Keratinocyte (primary cell): ENCODE measurements around the gene RPS16. TPM values are rescaled to one million over a fixed set of nuclear protein-coding genes. Genes with fewer than 3 reads are reported as not detected.

Experiments
- DNase-seq: peaks from one replicate; pipeline ENCODE4 v3.0.0-alpha.2; 2011; ENCODE audit warnings: low read depth, missing footprints, low spot score
- FAIRE-seq: peaks from 2 replicates; lab custom pipeline; 2011; peaks lifted over from hg19 to GRCh38; lab: Jason Lieb, UNC
- H2AFZ ChIP-seq: 2 replicates; pipeline ENCODE4 v1.6.0; 2012; ENCODE audit warnings: low read length, control low read depth, inconsistent platforms; ENCODE audit not compliant: control insufficient read depth
- H3K27ac ChIP-seq: 2 replicates; pipeline ENCODE4 v1.5.1; 2011; ENCODE audit warnings: low read length; ENCODE audit not compliant: control insufficient read depth, insufficient read depth
- H3K27me3 ChIP-seq: 3 replicates; pipeline ENCODE4 v1.6.0; 2011; ENCODE audit warnings: low read length; ENCODE audit not compliant: control insufficient read depth, insufficient read depth; ENCODE audit errors: extremely low read depth
- H3K36me3 ChIP-seq, 2 experiments: 2 replicates in 1 of 2; 3 replicates in 1 of 2; pipeline ENCODE4 v1.5.1; 2011; ENCODE audit warnings: low read length in 2 of 2, mild to moderate bottlenecking in 1 of 2; ENCODE audit not compliant: control insufficient read depth in 2 of 2, insufficient read depth in 2 of 2; ENCODE audit errors: extremely low read depth in 1 of 2
- H3K4me1 ChIP-seq: 3 replicates; pipeline ENCODE4 v1.5.1; 2011; ENCODE audit warnings: low read length; ENCODE audit not compliant: control insufficient read depth, insufficient read depth; ENCODE audit errors: extremely low read depth
- H3K4me2 ChIP-seq: 3 replicates; pipeline ENCODE4 v1.6.0; 2011; ENCODE audit warnings: low read depth, low read length; ENCODE audit not compliant: control insufficient read depth, insufficient read depth; ENCODE audit errors: extremely low read depth
- H3K4me3 ChIP-seq, 3 experiments: fragments of 200-600 bp in 1 of 3; sonication (generic) in 1 of 3; 2 replicates in 2 of 3; 3 replicates in 1 of 3; pipeline ENCODE4 v1.5.1; 2011 to 2016; ENCODE audit warnings: low read length in 3 of 3, mild to moderate bottlenecking in 3 of 3, control low read depth in 2 of 3, inconsistent platforms in 1 of 3, low read depth in 1 of 3, mixed read lengths in 1 of 3, mixed run types in 1 of 3, moderate library complexity in 1 of 3; ENCODE audit not compliant: control insufficient read depth in 2 of 3, insufficient read depth in 2 of 3; ENCODE audit errors: extremely low read depth in 1 of 3
- H3K79me2 ChIP-seq: 2 replicates; pipeline ENCODE4 v1.6.0; 2012; ENCODE audit warnings: low read length; ENCODE audit not compliant: control insufficient read depth, insufficient read depth
- H3K9ac ChIP-seq: 3 replicates; pipeline ENCODE4 v1.6.0; 2011; ENCODE audit warnings: low read length; ENCODE audit not compliant: control insufficient read depth, insufficient read depth; ENCODE audit errors: extremely low read depth
- H3K9me1 ChIP-seq: 3 replicates; pipeline ENCODE4 v1.6.0; 2011; ENCODE audit warnings: low read length; ENCODE audit not compliant: control insufficient read depth, insufficient read depth; ENCODE audit errors: extremely low read depth
- H3K9me3 ChIP-seq: 2 replicates; pipeline ENCODE4 v1.5.1; 2012; ENCODE audit warnings: low read depth, low read length; ENCODE audit not compliant: control insufficient read depth
- H4K20me1 ChIP-seq: 3 replicates; pipeline ENCODE4 v1.6.0; 2011; ENCODE audit warnings: low read length; ENCODE audit not compliant: control insufficient read depth, insufficient read depth; ENCODE audit errors: extremely low read depth
- CTCF ChIP-seq, 3 experiments: IDR thresholded peaks in 1 of 3; conservative IDR thresholded peaks in 1 of 3; optimal IDR thresholded peaks in 1 of 3; 2 replicates in 2 of 3; 3 replicates in 1 of 3; pipeline versions ENCODE3 to v1.5.1; 2011; ENCODE audit warnings: low read length in 3 of 3, mild to moderate bottlenecking in 3 of 3, moderate library complexity in 2 of 3, control low read depth in 1 of 3, inconsistent platforms in 1 of 3; ENCODE audit not compliant: insufficient read depth in 2 of 3; ENCODE audit errors: extremely low read depth in 1 of 3
- EZH2 ChIP-seq: IDR thresholded peaks from one replicate; pipeline ENCODE4 v1.6.1; 2012; ENCODE audit warnings: inconsistent platforms, mild to moderate bottlenecking, low read length, moderate library complexity
- dilution Hi-C: fragments of 300-500 bp; cut with MboI; formaldehyde crosslinking; loops from one replicate; pipeline ENCODE4 v1.7.0; 2020; ENCODE audit warnings: low sequenced_read_pairs; ENCODE audit not compliant: extremely low pct_ligation_motif_present
- polyA plus RNA-seq, 5 experiments: library from polyadenylated mRNA; depleted of rRNA in 3 of 5; stranded (reverse) in 3 of 5; stranded (forward) in 1 of 5; unstranded in 1 of 5; fragments of >200 nt; gene quantifications; 1 replicate in 1 of 5; 2 replicates in 3 of 5; 3 replicates in 1 of 5; pipeline versions ENCODE4 v1.2.1 to v1.2.3, GENCODE V29; 2011 to 2012; ENCODE audit warnings: missing spikeins in 2 of 5, low read depth in 1 of 5, low replicate concordance in 1 of 5

The RPS16 gene
- polyA plus RNA-seq, 1 donor (not counting 4 experiments of a cell fraction or from before 2014, with no cell fraction given) = 1,323 TPM

GRCh38 chr19:39481676-39482075 lies 45.9 kb upstream of the RPS16 start:
- H2AFZ ChIP-seq = no peak overlapping the region
- no peaks in the 10 kb centered on the region for H3K9me1 ChIP-seq
- TF ChIP-seq CTCF (optimal IDR thresholded peaks at IDR 0.05 in 1 of 3, IDR thresholded peaks at IDR 0.05 in 1 of 3, conservative IDR thresholded peaks at IDR 0.05 in 1 of 3; ENCODE audit: extremely low read depth in 1 of 3, insufficient read depth in 2 of 3, low read length in 3 of 3) (no peak), EZH2 (no peak)
- H3K27ac ChIP-seq = peak overlapping the region; percentile 94
- H3K9me3 ChIP-seq = no peaks in the 10 kb centered on the region
- DNase-seq = no peak
- no peaks in the 10 kb centered on the region for H3K27me3 ChIP-seq
- H3K79me2 ChIP-seq = peaks cover 32% of the 10 kb centered on the region
- peak overlapping the region; percentile 99 for H3K9ac ChIP-seq
- FAIRE-seq = no peak
- H3K36me3 ChIP-seq = peaks cover 20 to 31% of the 10 kb centered on the region in 2 experiments
- dilution Hi-C loops = no loop called here
- peak overlapping the region; percentile 99 for H3K4me2 ChIP-seq
- H4K20me1 ChIP-seq = peaks cover 3% of the 10 kb centered on the region
- H3K4me1 ChIP-seq = peaks cover 16% of the 10 kb centered on the region
- H3K4me3 ChIP-seq = peak overlapping the region; percentile 81 to 89 (median 83)

- H3K27ac ChIP-seq = peak overlapping the region; percentile 94
- H3K4me1 ChIP-seq = peaks cover 16% of the 10 kb centered on the region
- peak overlapping the region; percentile 83 for H2AFZ ChIP-seq
- no peaks in the 10 kb centered on the region for H3K9me1 ChIP-seq
- no peak for DNase-seq
- peak overlapping the region; percentile 99 for H3K4me2 ChIP-seq
- no peaks in the 10 kb centered on the region for H3K9me3 ChIP-seq
- no peaks in the 10 kb centered on the region for H4K20me1 ChIP-seq
- peaks cover 27% of the 10 kb centered on the region for H3K79me2 ChIP-seq
- peak overlapping the region; percentile 81 to 89 (median 83) for H3K4me3 ChIP-seq
- TF ChIP-seq EZH2 (no peak), CTCF (optimal IDR thresholded peaks at IDR 0.05 in 1 of 3, IDR thresholded peaks at IDR 0.05 in 1 of 3, conservative IDR thresholded peaks at IDR 0.05 in 1 of 3; ENCODE audit: extremely low read depth in 1 of 3, insufficient read depth in 2 of 3, low read length in 3 of 3) (no peak)
- FAIRE-seq = no peak
- dilution Hi-C loops = no loop called here
- H3K36me3 ChIP-seq = peaks cover 21 to 31% of the 10 kb centered on the region in 2 experiments
- H3K27me3 ChIP-seq = no peaks in the 10 kb centered on the region
- peak overlapping the region; percentile 99 for H3K9ac ChIP-seq
Measured at GRCh38 chr19:39481229-39481545, 45.4 kb upstream of the RPS16 start.
